Activated CD4-positive, CD25-positive, alpha-beta regulatory T cell treated with anti-CD3 and anti-CD28 coated beads, Interleukin-2, amount 50 U/mL, for 24 hours (primary cell): ENCODE measurements around the gene SLX4IP.

Source experiments
- ATAC-seq, 2 donors: fragments of 150-1000 bp; cut with Tn5 transposase; one replicate each; pipeline ENCODE4 v1.10.0; 2021; ENCODE audit warnings: mild to moderate bottlenecking in 1 of 2, moderate library complexity in 1 of 2

Gene SLX4IP

GRCh38 chr20:10553326-10553984 lies 118.3 kb downstream of the SLX4IP start:
- no peak for ATAC-seq

- no peak for ATAC-seq
These were observed 119.2 kb downstream of the SLX4IP start for GRCh38 chr20:10554285-10554684.

- no peak for ATAC-seq
These were observed 120.3 kb downstream of the SLX4IP start for GRCh38 chr20:10555393-10555792.

- ATAC-seq = no peak
These were observed 120.8 kb downstream of the SLX4IP start for GRCh38 chr20:10555865-10556308.

- ATAC-seq = no peak
These were observed 121.5 kb downstream of the SLX4IP start for GRCh38 chr20:10556519-10557083.

GRCh38 chr20:10557685-10558084 lies 122.6 kb downstream of the SLX4IP start:
- no peak for ATAC-seq

- ATAC-seq = peak; percentile 98
These were observed 123.6 kb downstream of the SLX4IP start for GRCh38 chr20:10558635-10559187.

GRCh38 chr20:10559266-10559665 lies 124.2 kb downstream of the SLX4IP start:
- no peak for ATAC-seq

GRCh38 chr20:10560686-10561085 lies 125.6 kb downstream of the SLX4IP start:
- ATAC-seq = no peak

GRCh38 chr20:10561302-10561701 lies 126.2 kb downstream of the SLX4IP start:
- ATAC-seq = no peak

- no peak for ATAC-seq
These were observed 127.8 kb downstream of the SLX4IP start for GRCh38 chr20:10562899-10563298.

- no peak for ATAC-seq
These were observed 128.9 kb downstream of the SLX4IP start for GRCh38 chr20:10563935-10564492.

GRCh38 chr20:10565191-10565921 lies 130.3 kb downstream of the SLX4IP start:
- ATAC-seq = no peak

GRCh38 chr20:10565922-10566897 lies 131.1 kb downstream of the SLX4IP start:
- ATAC-seq = no peak

GRCh38 chr20:10568032-10568431 lies 132.9 kb downstream of the SLX4IP start:
- ATAC-seq = peak; percentile 25 to 41

GRCh38 chr20:10571313-10571815 lies 136.3 kb downstream of the SLX4IP start:
- ATAC-seq = no peak

- no peak for ATAC-seq
These were observed 137.7 kb downstream of the SLX4IP start for GRCh38 chr20:10572853-10573252.

GRCh38 chr20:10573273-10573950 lies 138.3 kb downstream of the SLX4IP start:
- no peak for ATAC-seq

GRCh38 chr20:10573951-10574339 lies 138.8 kb downstream of the SLX4IP start:
- no peak for ATAC-seq

GRCh38 chr20:10576411-10577090 lies 141.4 kb downstream of the SLX4IP start:
- ATAC-seq = no peak

GRCh38 chr20:10577648-10578047 lies 142.5 kb downstream of the SLX4IP start:
- ATAC-seq = no peak
